Spinal cord (tissue), 10 donors: Measurements from ENCODE around the gene FCRL5. TPM values are rescaled to one million over a fixed set of nuclear protein-coding genes. Genes with fewer than 3 reads are reported as not detected.

Experiments used
- DNase-seq, 6 donors: peaks; one replicate each; pipeline versions ENCODE4 v3.0.0 to v3.0.0-alpha.2; 2013 to 2015; ENCODE audit warnings: low spot score in 6 of 6, low read depth in 4 of 6
- H3K27ac ChIP-seq: one replicate; pipeline ENCODE4 v1.5.1; 2013; ENCODE audit warnings: low read depth, low read length, control low read depth
- H3K27me3 ChIP-seq: one replicate; pipeline ENCODE4 v1.6.1; 2013; ENCODE audit warnings: low read length; ENCODE audit not compliant: control insufficient read depth, insufficient read depth
- H3K36me3 ChIP-seq: one replicate; pipeline ENCODE4 v1.6.1; 2013; ENCODE audit warnings: low read length; ENCODE audit not compliant: control insufficient read depth, insufficient read depth
- H3K4me1 ChIP-seq: one replicate; pipeline ENCODE4 v1.6.1; 2013; ENCODE audit warnings: low read length; ENCODE audit not compliant: control insufficient read depth, insufficient read depth
- H3K4me3 ChIP-seq: one replicate; pipeline ENCODE4 v1.5.1; 2013; ENCODE audit warnings: low read depth, low read length, control low read depth
- H3K9me3 ChIP-seq: one replicate; pipeline ENCODE4 v1.6.1; 2013; ENCODE audit warnings: low read length; ENCODE audit not compliant: control insufficient read depth, insufficient read depth
- WGBS: methylation state at CpG from one replicate; pipeline ENCODE4 v1.1.5; 2013; ENCODE audit warnings: missing lambda C conversion rate; ENCODE audit not compliant: insufficient coverage; 5-methylcytosine and 5-hydroxymethylcytosine counted together
- polyA plus RNA-seq, 2 donors: library from polyadenylated mRNA; unstranded; fragments of 120-200 nt; gene quantifications; one replicate each; pipeline ENCODE4 v1.2.1, GENCODE V29; 2013; ENCODE audit not compliant: insufficient read length in 2 of 2
- total RNA-seq, 2 donors: library from RNA; depleted of rRNA in 1 of 2; stranded (reverse); fragments of 120-200 nt in 1 of 2; fragments of >200 nt in 1 of 2; gene quantifications; one replicate each; pipeline versions ENCODE4 v1.2.3 to v1.2.4, GENCODE V29; 2013 to 2014
- donor health status: healthy.

Gene FCRL5
- total and polyA plus RNA-seq, 4 donors: 0.20 TPM; not detected in 3

GRCh38 chr1:157539568-157539967 lies 12.7 kb downstream of the FCRL5 start:
- Histone ChIP-seq H3K4me1 (peaks cover 4% of the 10 kb centered on the region), H3K36me3 (no peaks in the 10 kb centered on the region), H3K27me3 (no peaks in the 10 kb centered on the region), H3K27ac (no peak overlapping the region), H3K9me3 (no peaks in the 10 kb centered on the region), H3K4me3 (no peak overlapping the region)
- no peak for DNase-seq

GRCh38 chr1:157532569-157532968 lies 19.7 kb downstream of the FCRL5 start:
- Histone ChIP-seq H3K27me3 (no peaks in the 10 kb centered on the region), H3K36me3 (no peaks in the 10 kb centered on the region), H3K4me3 (no peak overlapping the region), H3K27ac (no peak overlapping the region), H3K9me3 (no peaks in the 10 kb centered on the region), H3K4me1 (no peaks in the 10 kb centered on the region)
- WGBS: no CpG with 5 or more reads among the region's 3 CpGs
- DNase-seq: no peak

GRCh38 chr1:157523774-157524493 lies 28.4 kb downstream of the FCRL5 start:
- WGBS: 100% methylated on average over 2 of the region's 5 CpGs
- Histone ChIP-seq H3K9me3 (no peaks in the 10 kb centered on the region), H3K36me3 (no peaks in the 10 kb centered on the region), H3K4me3 (no peak overlapping the region), H3K27ac (no peak overlapping the region), H3K4me1 (no peaks in the 10 kb centered on the region), H3K27me3 (no peaks in the 10 kb centered on the region)
- DNase-seq: no peak

- Histone ChIP-seq H3K27ac (no peak overlapping the region), H3K9me3 (no peaks in the 10 kb centered on the region), H3K4me3 (no peak overlapping the region), H3K36me3 (no peaks in the 10 kb centered on the region), H3K4me1 (no peaks in the 10 kb centered on the region), H3K27me3 (no peaks in the 10 kb centered on the region)
- no peak for DNase-seq
- WGBS: 87% methylated on average over 6 of the region's 10 CpGs
Measured at GRCh38 chr1:157521056-157521455, 31.3 kb downstream of the FCRL5 start.

- no peaks in the 10 kb centered on the region for H3K9me3 ChIP-seq
- DNase-seq: no peak
- no peaks in the 10 kb centered on the region for H3K27me3 ChIP-seq
- H3K4me1 ChIP-seq: no peaks in the 10 kb centered on the region
- no peak overlapping the region for H3K4me3 ChIP-seq
- H3K27ac ChIP-seq: no peak overlapping the region
- 92% methylated on average over 20 of the region's 20 CpGs for WGBS
- no peaks in the 10 kb centered on the region for H3K36me3 ChIP-seq
Measured at GRCh38 chr1:157520386-157520935, 31.9 kb downstream of the FCRL5 start.

GRCh38 chr1:157519451-157519850 lies 32.9 kb downstream of the FCRL5 start:
- no peak overlapping the region for H3K27ac ChIP-seq
- DNase-seq: no peak
- H3K4me3 ChIP-seq: no peak overlapping the region
- no peaks in the 10 kb centered on the region for H3K27me3 ChIP-seq
- no peaks in the 10 kb centered on the region for H3K9me3 ChIP-seq
- H3K36me3 ChIP-seq: no peaks in the 10 kb centered on the region
- 92% methylated on average over 2 of the region's 2 CpGs for WGBS
- no peaks in the 10 kb centered on the region for H3K4me1 ChIP-seq

- H3K27ac ChIP-seq: no peak overlapping the region
- WGBS: 80% methylated on average over 6 of the region's 8 CpGs
- H3K4me1 ChIP-seq: no peaks in the 10 kb centered on the region
- no peaks in the 10 kb centered on the region for H3K36me3 ChIP-seq
- no peak overlapping the region for H3K4me3 ChIP-seq
- DNase-seq: no peak
- H3K27me3 ChIP-seq: no peaks in the 10 kb centered on the region
- no peaks in the 10 kb centered on the region for H3K9me3 ChIP-seq
Measured at GRCh38 chr1:157517016-157517415, 35.3 kb downstream of the FCRL5 start.

- Histone ChIP-seq H3K36me3 (no peaks in the 10 kb centered on the region), H3K4me3 (no peak overlapping the region), H3K4me1 (no peaks in the 10 kb centered on the region), H3K27me3 (no peaks in the 10 kb centered on the region), H3K27ac (no peak overlapping the region), H3K9me3 (no peaks in the 10 kb centered on the region)
- WGBS: 97% methylated on average over 7 of the region's 7 CpGs
- no peak for DNase-seq
Measured at GRCh38 chr1:157515709-157516108, 36.6 kb downstream of the FCRL5 start.

- WGBS: 91% methylated on average over 3 of the region's 3 CpGs
- no peaks in the 10 kb centered on the region for H3K4me1 ChIP-seq
- H3K27me3 ChIP-seq: no peaks in the 10 kb centered on the region
- H3K9me3 ChIP-seq: no peaks in the 10 kb centered on the region
- H3K27ac ChIP-seq: no peak overlapping the region
- no peaks in the 10 kb centered on the region for H3K36me3 ChIP-seq
- no peak overlapping the region for H3K4me3 ChIP-seq
- DNase-seq: no peak
Measured at GRCh38 chr1:157515141-157515540, 37.2 kb downstream of the FCRL5 start.
